ENCODE data around the gene RREB1.
A peak's percentile ranks its signal among the peaks of the same experiment; 100 is the strongest.

Gene RREB1

DNA sequence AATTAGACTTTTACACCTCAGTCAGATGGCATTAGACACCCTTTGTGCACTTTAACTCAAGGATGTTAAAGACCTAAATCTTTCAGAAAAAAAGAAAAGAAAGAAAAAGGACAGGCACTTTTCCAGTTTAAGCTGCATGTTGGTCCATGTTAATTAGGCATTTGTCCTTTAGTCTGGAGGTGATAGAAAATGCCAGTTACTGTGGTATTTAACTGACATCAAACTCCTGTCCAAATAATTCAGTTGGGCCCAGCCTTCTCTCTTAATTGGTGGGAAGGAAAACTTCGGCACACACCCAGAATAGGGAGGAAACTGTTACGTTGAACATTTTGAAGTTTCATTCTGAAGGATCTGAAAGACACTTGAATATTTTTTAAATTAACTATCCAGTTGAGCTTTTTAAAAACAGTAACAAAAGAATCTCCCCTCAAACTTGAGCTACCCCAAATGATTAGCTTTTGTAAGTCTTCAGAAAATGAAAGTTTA lies 30.3 kb downstream of the RREB1 start:
- TF ChIP-seq CTCF (IDR thresholded peaks at IDR 0.05; ENCODE audit: insufficient read depth, low read length, missing control alignments), result no peak
- CTCF ChIA-PET, result interaction anchor here (1.0 to 1.9 kb wide), 7 partner anchors 12 to 379 kb away, joined by 3 to 8 read pairs (median 4); no protein-coding TSS in a partner anchor
- H3K4me3 ChIP-seq (ENCODE audit: low read depth, low read length), result peak overlapping the region; percentile 2; the same call in 1 of the 2 replicates
- DNase-seq (ENCODE audit: low read depth, low spot score), result no peak
- POLR2A ChIA-PET, result interaction anchor here (0.6 to 1.2 kb wide), 4 partner anchors 19 to 855 kb away, joined by 3 read pairs; partner anchors contain the start of gene RREB1

GRCh38 chr6:7138921-7139358 lies 31.2 kb downstream of the RREB1 start:
- no peak overlapping the region for H3K4me3 ChIP-seq (ENCODE audit: low read depth, low read length)
- ChIA-PET POLR2A (interaction anchor here (0.6 kb wide), 1 partner anchor 854 kb away, joined by 3 read pairs; no protein-coding TSS in a partner anchor), CTCF (interaction anchor here (1.1 to 1.9 kb wide), 2 partner anchors 28 to 104 kb away, joined by 3 to 8 read pairs; no protein-coding TSS in a partner anchor)
- no peak for DNase-seq (ENCODE audit: low read depth, low spot score)
- no peak for TF ChIP-seq CTCF (IDR thresholded peaks at IDR 0.05; ENCODE audit: insufficient read depth, low read length, missing control alignments)

GRCh38 chr6:7139835-7140470 lies 32.2 kb downstream of the RREB1 start:
- CTCF ChIA-PET, result interaction anchor here (0.9 kb wide), 1 partner anchor 26 kb away, joined by 3 read pairs; no protein-coding TSS in a partner anchor
- POLR2A ChIA-PET, result no interaction called here
- TF ChIP-seq CTCF (IDR thresholded peaks at IDR 0.05; ENCODE audit: insufficient read depth, low read length, missing control alignments), result no peak

GRCh38 chr6:7140631-7141378 lies 33.0 kb downstream of the RREB1 start:
- peak overlapping the region; percentile 58 for H3K4me3 ChIP-seq (ENCODE audit: low read depth, low read length)
- ChIA-PET CTCF (interaction anchor here (0.9 kb wide), 2 partner anchors 10 to 27 kb away, joined by 3 read pairs; no protein-coding TSS in a partner anchor), POLR2A (no interaction called here)
- no peak for DNase-seq (ENCODE audit: low read depth, low spot score)
- TF ChIP-seq CTCF (IDR thresholded peaks at IDR 0.05; ENCODE audit: insufficient read depth, low read length, missing control alignments), result no peak

More at GRCh38 chr6:7139835-7140470, 32.2 kb downstream of the RREB1 start:
- H3K4me3 ChIP-seq (ENCODE audit: low read depth, low read length), result no peak overlapping the region
- DNase-seq (ENCODE audit: low read depth, low spot score), result no peak

DNA sequence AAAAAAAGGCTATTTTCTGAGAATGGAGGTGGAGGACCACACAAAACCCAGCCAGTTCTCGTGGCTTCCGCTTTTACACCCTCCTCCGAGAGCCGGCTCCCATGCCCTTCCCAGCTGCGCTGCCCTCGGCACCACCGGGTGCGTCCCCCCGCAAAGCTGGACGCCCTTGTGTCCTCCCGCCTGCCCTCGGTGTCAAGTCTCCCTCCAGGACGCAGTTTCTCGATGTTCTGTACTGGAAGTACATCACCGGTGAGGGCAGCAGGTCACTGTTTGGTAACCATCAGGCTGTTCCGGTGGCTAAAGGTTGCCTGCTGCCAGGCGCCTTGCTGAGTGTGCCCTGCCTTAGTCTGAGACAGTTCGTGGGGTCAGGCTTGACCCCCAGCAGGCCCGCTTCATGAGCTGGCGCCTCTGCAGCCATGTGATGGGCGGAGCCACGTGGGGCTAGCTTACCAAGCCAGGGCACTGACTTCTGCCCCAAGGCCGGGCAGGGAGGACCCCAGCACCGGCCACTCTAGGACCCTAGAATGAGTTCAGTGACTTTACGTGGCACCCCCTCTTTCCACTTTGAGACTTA lies 34.6 kb downstream of the RREB1 start:
- DNase-seq (ENCODE audit: low read depth, low spot score), result no peak
- TF ChIP-seq CTCF (IDR thresholded peaks at IDR 0.05; ENCODE audit: insufficient read depth, low read length, missing control alignments), result no peak
- H3K4me3 ChIP-seq (ENCODE audit: low read depth, low read length), result no peak overlapping the region
- ChIA-PET POLR2A (no interaction called here), CTCF (interaction anchor here (0.9 to 1.3 kb wide), 2 partner anchors 13 to 19 kb away, joined by 3 read pairs; no protein-coding TSS in a partner anchor)

All from AG04449 (cell line).